ENCODE results near the gene ATP5MG.

Gene ATP5MG

GRCh38 chr11:118442908-118443589 is 41.6 kb downstream of the ATP5MG start:
- DNase-seq, result no peak

DNA sequence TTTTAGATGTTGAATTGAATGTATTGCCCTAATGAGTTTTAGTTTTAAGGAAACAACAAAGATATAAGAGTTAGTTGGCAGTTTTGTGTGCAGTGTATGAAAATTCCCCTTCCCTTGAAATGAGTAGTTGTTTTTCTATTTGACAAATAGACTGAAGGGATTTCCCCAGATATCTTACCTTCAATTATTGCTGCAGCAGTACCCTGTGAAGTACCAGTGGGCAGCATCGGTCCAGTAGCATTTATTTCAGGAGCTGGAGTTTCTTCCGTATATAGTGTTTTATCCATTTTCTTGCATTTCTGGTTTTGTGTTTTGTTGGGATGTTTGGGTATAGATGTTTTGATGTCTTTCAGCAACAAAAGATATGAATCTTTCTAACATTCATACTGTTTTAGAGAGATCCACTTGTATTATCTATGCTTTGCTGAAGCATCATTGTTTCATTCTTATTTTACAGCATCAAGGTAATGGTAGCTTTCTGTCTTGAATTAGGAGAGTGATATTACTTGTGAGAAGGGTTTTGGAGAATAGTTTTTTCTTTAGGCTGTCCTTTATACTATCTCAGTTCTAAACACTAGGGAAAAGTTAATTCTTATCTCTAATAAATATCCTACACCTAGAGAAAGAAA is 42.3 kb downstream of the ATP5MG start:
- no peak for DNase-seq

GRCh38 chr11:118447423-118447822 is 46.0 kb downstream of the ATP5MG start:
- DNase-seq, result no peak

DNA sequence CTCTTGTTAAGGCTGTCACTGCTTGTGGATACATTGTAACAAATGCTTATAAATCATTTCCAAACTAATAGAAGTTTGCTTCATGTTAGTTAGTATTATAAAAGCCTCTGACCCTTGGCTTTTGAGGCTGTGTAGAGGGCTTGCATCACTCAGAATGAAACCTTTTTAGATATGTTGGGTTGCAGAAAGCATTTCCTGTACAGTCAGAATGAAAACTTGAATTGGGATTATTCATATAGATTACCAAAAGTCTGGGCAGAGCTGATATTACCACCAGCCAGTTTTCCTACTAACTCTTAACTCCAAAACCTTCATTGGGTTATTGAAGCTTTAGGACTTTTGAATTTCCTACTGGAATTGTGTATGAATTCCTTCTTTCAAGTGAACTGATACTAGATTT is 46.9 kb downstream of the ATP5MG start:
- DNase-seq, result no peak

- DNase-seq, result no peak
Observed at GRCh38 chr11:118449316-118449918, 48.0 kb downstream of the ATP5MG start.

GRCh38 chr11:118450451-118450850 is 49.0 kb downstream of the ATP5MG start:
- DNase-seq, result no peak
